NCI-H774 (cell line): Measurements from ENCODE around the gene IMPDH1.

Experiments
- DNase-seq: peaks from one replicate; lab custom pipeline; 2025; lab: John Stamatoyannopoulos, UW

IMPDH1 gene

GRCh38 chr7:128360359-128360678 is 49.5 kb downstream of the IMPDH1 start:
- no peak for DNase-seq

GRCh38 chr7:128359939-128360338 is 49.8 kb downstream of the IMPDH1 start:
- no peak for DNase-seq

- DNase-seq: no peak
Measured at GRCh38 chr7:128359336-128359735, 50.4 kb downstream of the IMPDH1 start.

GRCh38 chr7:128358233-128358632 is 51.5 kb downstream of the IMPDH1 start:
- DNase-seq: no peak

- no peak for DNase-seq
Measured at GRCh38 chr7:128357217-128357613, 52.6 kb downstream of the IMPDH1 start.

GRCh38 chr7:128356546-128357216 is 53.1 kb downstream of the IMPDH1 start:
- no peak for DNase-seq

GRCh38 chr7:128353610-128354009 is 56.2 kb downstream of the IMPDH1 start:
- DNase-seq: no peak

GRCh38 chr7:128353189-128353588 is 56.6 kb downstream of the IMPDH1 start:
- DNase-seq: no peak

- DNase-seq: no peak
Measured at GRCh38 chr7:128352636-128353035, 57.1 kb downstream of the IMPDH1 start.

GRCh38 chr7:128352153-128352537 is 57.6 kb downstream of the IMPDH1 start:
- DNase-seq: no peak

- DNase-seq: no peak
Measured at GRCh38 chr7:128351296-128352152, 58.3 kb downstream of the IMPDH1 start.

- DNase-seq: no peak
Measured at GRCh38 chr7:128350708-128351295, 59.0 kb downstream of the IMPDH1 start.

GRCh38 chr7:128349466-128349825 is 60.3 kb downstream of the IMPDH1 start:
- no peak for DNase-seq

GRCh38 chr7:128347647-128348097 is 62.1 kb downstream of the IMPDH1 start:
- DNase-seq: no peak

- DNase-seq: no peak
Measured at GRCh38 chr7:128344431-128344774, 65.4 kb downstream of the IMPDH1 start.

GRCh38 chr7:128343554-128344430 is 66.0 kb downstream of the IMPDH1 start, which contains the start of gene RBM28:
Gene RBM28 (minus strand): TSS chr7:128343908. CDS start chr7:128343793, 115 bp downstream.
- DNase-seq: peak; percentile 89
